Stimulated activated CD4-positive, alpha-beta T cell treated with anti-CD3 and anti-CD28 coated beads, Interleukin-2, amount 100 ng/mL, for 48 hours (primary cell): Measurements from ENCODE around the gene LRRC27.
"Not testable (repeated sequence)": the region's sequence is repeated elsewhere in the genome, so short reads cannot be mapped to it uniquely, and the experiment has no call there.

Experiments
- DNase-seq, 2 donors: peaks; one replicate each; pipeline ENCODE4 v3.0.0-alpha.2; 2020

LRRC27 gene

DNA sequence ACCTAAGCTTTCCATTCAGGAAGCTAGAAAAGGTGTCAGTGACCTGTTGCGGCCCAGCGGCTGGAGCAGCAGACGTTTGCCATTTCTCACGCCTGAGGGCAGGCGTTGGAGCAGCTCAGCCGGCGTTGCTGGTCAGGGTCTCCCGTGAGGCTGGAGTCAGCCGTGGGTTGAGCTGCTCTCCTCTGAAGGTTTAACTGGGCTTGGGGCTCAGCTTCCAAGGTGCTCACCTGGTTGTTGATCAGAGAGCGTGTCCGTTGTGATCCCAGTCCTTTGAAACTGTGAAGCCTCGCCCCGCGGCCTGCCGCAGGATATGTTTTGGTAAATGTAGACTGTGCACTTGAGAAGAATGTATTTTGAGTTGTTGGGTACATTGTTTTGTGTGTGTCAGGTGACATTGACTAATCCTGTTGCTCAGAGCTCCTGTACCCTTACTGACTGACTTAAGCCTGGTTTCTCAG lies 44.4 kb downstream of the LRRC27 start:
- DNase-seq, result no peak

DNA sequence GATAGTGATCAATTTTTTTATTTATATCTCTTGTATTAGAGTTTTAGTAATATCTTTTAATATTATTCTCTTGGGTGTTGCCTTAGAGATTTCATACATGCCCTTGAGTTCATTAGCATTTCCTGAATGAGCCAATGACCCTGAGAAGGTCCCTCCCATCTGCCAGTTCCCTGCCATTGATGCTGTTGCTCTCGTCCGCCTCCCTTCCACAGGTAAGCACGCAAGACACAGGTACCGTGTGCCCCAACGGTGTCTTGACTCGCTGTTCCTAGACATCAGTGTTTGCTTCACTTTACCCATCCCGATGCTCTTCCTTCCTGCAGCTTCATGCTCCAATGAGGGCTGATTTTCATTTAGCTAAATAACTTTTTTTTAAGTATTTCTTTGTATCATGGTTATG lies 45.3 kb downstream of the LRRC27 start:
- DNase-seq, result no peak

DNA sequence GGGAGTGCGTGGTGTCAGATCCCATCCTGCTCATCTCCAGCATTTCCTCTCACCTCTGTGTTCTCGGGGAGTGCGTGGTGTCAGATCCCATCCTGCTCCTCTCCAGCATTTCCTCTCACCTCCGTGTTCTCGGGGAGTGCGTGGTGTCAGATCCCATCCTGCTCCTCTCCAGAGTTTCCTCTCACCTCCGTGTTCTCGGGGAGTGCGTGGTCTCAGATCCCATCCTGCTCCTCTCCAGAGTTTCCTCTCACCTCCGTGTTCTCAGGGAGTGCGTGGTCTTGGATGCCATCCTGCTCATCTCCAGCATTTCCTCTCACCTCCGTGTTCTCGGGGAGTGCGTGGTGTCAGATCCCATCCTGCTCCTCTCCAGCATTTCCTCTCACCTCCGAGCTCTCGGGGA lies 47.0 kb downstream of the LRRC27 start:
- not testable (repeated sequence) for DNase-seq

DNA sequence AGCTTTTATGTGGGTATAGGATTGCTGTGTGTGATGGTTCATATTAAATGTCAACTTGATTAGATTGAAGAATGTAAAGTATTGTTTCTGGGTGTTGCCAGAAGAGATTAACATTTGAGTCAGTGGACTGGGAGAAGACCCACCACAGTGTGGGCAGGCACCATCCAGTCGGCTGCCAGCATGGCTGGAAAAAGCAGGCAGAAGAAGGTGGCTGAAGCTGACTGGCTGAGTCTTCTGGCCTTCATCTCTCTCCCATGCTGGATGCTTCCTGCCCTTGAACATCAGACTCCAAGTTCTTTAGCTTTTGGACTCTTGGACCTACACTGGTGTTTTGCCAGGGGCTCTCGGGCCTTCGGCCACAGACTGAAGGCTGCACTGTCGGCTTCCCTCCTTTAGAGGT lies 49.0 kb downstream of the LRRC27 start:
- not testable (repeated sequence) for DNase-seq

DNA sequence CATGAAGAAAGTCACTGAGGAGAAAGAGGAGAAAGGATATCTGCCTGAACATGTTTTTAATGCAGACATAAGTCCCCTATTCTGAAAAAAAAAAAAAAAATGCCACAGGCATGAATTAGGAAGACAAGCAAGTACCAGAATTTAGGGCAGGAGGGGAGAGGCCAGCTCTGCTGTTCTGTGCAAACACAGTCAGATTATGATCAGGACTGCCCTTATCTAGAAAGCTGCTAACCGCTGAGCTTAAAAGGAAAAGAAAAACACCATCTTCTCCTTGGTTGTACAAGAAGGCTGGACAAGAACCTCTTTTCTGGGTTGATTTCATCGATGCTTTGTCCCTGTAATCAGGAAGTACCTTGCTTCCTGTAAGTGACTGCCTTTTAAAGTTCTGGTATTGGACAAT lies 49.7 kb downstream of the LRRC27 start:
- DNase-seq, result no peak

DNA sequence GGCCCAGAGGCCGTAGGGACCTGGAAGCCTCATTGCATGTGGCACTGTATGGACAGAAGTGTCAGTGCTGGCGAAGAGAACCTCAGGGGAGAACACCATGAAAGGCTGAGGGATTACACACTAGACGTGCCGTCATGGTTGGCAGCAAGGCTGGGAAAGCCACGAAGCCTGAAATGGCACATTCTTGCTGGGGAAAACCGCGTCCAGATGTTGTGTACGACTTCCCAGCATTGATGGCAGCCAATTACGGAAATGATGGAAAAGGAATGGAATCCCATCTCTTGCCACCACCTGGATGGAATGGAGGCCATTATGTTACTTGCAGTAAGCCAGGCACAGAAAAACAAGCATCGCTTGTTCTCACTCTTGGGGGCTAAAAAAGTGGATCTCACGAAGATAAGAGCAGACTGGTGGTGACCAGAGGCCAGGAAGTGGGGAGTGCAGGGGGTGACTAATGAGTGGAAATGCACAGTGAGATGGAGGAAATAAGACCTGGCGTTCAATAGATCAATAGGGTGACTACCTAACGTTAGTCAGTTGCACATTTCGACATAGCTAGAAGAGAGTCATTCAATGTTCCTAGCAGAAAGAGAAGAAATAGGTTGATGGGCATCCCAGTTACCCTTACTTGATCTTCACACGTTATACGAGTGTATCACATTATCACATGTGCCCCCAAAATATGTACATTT lies 50.4 kb downstream of the LRRC27 start:
- no peak for DNase-seq

DNA sequence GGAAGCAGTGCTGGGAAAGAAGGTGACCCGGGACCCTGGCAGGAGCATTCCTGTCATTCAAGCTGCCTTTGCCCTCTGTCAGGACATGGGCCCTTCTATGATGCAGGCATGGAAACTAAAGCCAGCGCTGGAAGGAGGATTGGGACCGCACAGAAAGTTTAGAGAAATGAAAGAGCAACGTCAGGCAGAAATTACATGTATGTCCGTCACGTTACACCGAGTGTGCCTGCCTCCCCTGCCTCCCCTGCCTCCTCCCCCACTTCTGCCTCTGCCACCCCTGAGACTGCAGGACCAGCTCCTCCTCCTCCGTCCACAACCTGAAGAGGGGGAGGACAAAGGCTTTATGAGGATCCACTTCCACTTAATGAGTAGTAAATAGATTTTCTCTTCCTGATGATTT lies 51.1 kb downstream of the LRRC27 start:
- no peak for DNase-seq

DNA sequence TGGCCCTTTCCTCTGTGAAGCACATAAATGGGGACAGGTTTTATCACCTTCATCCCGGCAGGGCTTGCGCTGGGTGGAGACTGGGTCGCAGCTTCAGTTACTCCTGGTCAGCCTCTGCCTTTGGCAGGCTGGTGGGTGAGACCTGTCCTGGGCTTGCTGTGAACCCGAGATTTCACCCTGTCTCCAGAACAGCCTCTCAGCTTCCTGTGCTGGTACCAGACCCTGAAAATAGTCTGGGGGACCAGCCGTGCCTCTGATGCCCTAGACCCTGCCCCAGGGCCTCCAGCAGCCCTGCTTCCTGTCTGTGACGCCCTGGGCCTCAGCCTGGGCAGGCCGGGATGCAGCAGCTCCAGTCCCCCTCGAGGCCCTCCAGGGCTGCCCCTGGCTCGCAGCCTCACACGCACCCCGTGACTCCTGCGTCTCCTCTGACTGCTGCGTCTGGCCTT lies 51.8 kb downstream of the LRRC27 start:
- no peak for DNase-seq

DNA sequence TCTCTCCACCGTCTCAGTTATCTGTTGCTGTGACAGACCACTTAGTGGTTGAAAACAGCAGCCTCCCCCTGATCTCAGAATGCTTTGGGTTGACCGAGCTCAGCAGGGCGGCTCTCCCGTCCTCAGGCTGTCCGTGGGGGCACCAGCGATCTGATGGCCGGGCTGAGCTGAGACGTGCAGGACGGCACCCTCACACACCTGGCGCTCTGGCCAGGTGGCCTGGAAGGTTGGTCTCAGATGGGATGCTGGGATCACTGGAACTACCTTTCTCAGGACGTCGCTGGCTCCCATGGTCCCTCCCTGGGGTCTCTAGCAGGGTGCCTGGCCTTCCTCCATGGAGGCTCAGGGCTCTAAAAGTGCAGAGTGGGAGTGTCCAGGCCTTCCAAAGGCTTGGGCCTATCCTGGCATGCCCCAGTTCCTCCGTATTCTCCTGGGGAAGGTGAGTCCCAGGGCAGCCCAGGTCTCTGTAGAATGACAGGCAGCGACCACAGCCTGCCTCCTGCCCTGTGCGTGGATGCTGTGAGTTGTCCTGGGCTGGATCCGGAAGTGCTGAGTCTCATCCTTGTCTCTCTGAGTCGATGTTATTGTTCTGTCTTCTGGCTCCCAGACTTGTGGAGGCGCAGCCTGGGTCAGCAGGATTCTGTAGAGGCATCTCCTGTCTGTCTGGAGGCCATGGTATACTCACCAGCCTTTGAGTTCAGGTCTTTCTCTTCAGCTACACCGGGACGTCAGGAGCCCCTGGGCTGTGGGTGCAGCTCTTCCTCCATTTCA lies 52.8 kb downstream of the LRRC27 start:
- DNase-seq, result no peak

DNA sequence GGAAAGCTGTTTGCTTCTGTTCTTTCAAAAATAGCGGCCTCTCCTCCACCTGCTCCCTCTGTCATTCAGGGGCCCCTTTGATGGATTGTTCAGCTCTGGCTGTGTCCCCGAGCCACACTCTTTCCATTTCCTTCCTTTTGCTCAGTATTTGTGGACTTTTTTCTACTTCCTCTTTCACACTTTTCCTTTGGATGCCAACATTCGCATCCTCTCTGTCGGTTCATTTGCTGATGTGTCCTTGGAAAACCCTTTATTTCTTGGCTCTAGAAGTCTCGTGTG lies 53.3 kb downstream of the LRRC27 start:
- DNase-seq, result no peak

DNA sequence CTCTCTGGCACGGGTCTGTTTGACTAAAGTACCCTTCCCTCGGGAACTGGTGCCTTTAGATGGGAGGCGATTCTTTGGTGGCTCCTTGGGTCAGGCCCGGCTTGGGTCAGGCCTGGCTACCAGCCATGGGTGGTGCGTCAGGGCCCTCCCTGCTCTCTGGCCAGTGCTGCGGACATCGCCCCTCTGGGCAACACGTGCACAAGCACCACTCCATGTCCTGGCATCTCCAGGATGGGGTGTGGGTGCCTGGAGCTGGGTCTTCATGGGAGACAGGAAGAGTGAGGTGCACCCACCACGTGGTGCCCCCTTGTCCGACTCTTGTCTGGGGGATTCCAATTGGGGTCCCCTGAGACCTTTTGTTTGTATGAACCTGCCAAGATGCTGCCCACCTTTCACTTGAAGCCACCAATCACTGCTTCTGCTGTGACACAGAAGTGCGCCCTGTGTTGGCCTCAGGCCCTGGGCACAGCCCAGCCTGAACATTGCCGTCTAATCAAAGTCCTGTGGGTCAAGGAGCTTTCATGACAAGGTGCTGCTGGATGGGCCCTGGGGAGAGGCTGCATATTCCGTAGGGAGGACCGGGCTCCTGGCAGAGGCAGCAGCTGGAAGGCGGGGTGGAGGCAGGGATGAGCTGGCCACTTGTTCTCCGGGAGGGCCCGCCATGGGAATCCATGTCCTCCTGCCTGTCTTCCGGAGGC lies 53.9 kb downstream of the LRRC27 start:
- DNase-seq, result no peak

DNA sequence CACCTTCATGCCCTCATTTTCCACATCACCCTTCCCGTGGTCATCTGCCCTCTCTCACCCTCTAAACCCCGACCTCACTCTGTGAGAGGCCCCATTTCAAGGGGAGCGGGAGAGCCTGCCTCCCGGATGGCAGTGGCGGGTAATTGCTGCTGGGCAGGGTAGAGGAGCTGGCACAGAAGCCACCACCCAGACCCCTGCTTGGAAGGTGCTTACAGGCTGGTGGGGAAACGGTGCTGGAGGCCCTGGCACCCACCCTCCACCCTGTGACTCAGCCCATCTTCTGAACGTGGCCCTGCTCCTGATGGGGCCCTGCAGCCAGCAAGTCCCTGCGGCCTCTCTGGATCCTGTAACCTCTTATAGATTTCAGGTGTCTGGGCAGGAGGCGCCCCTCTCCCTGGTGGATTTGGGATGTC lies 54.4 kb downstream of the LRRC27 start:
- DNase-seq, result no peak

DNA sequence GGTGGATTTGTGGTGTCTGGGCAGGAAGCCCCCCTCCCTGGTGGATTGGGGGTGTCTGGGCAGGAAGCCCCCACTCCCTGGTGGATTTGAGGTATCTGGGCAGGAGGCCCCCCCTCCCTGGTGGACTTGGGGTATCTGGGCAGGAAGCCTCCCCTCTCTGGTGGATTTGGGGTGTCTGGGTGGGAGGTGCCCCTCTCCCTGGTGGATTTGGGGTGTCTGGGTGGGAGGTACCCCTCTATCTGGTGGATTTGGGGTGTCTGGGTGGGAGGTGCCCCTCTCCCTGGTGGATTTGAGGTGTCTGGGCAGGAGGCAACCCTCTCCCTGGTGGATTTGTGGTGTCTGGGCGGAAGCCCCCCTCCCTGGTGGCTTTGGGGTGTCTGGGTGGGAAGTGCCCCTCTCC lies 54.9 kb downstream of the LRRC27 start:
- DNase-seq, result not testable (repeated sequence)

DNA sequence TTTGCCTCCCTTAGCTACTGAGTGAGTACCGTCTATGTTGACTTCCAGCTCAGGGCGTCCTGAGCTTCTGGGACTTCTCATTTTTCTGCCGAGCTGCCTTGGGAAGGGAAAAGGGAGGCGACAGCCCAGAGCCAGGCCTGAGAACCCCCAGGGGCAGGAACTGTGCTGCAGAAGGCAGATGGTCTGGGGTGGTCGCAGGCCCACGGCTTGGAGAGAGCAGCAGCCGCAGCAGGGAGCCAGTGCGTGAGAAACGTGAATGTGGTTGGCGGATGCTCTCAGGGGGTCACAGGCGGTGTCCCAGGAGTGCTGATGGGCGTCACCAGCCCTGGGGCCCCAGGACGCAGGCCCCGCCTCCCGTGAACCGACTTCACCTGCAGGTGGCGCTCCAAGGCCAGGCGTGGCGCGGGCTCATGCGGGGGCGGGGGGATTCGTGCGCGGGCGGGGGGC lies 55.8 kb downstream of the LRRC27 start:
- peak; percentile 68 to 81 for DNase-seq

DNA sequence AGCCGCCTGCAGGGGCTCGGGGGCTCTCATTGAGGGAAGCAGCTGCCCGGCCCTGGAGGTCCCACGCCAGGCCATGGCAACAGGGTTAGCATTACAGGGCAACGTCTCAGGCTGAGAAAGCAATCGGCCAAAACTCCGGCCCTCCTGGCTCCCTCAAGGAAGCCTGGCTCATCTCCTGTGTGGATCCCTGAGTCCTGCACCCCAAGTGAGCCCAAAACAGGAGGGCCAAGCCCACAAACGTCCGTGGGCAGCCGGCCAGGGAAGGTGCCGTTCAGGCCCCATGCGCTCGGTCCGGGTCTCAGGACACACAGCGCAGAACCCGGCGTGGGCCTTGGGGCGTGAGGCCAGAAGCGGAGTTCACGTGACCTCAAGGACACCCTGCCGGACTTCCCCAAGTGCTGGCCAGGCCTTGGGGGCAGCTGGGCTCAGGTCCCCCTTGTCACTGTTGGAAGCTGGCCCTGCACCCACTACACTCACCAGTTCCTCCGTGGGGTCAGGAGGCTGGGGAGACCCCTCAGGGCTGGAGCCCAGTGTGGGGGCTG lies 57.0 kb downstream of the LRRC27 start:
- DNase-seq, result no peak

DNA sequence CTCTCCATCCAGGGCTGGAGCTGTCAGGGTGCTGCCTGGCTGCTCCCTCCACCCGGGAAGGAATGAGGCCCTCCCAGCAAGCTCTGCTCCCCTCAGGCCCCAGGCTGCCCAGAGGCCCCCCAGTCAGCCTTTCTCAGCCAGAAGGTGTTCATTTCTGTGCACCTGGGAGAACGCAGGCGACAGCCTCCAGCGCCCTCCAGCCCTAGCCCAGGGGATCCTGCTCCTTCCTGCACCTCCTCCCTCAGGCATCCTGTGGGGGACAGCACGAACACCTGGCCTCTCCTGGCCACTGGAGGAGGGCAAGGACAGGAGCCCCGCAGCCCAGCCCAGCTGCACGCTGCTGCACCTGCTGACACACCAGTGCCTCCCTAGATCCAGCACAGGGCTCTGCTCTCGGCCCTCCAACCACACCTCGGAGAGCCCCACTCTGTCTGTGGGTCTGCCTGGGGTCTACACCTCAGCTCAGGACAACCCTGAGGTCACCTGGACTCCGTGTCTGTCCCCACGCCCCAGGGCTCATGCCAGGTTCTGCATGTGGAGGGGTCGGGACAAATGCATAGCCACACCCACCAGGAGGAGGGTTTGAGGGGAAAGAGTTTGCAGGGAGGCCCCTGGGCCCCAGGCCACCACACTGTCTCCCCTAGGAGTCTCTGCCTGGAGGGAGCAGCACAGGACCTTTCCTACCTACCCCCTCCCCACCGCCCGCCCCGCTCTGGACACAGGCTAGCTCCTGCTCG lies 57.6 kb downstream of the LRRC27 start:
- DNase-seq, result no peak

DNA sequence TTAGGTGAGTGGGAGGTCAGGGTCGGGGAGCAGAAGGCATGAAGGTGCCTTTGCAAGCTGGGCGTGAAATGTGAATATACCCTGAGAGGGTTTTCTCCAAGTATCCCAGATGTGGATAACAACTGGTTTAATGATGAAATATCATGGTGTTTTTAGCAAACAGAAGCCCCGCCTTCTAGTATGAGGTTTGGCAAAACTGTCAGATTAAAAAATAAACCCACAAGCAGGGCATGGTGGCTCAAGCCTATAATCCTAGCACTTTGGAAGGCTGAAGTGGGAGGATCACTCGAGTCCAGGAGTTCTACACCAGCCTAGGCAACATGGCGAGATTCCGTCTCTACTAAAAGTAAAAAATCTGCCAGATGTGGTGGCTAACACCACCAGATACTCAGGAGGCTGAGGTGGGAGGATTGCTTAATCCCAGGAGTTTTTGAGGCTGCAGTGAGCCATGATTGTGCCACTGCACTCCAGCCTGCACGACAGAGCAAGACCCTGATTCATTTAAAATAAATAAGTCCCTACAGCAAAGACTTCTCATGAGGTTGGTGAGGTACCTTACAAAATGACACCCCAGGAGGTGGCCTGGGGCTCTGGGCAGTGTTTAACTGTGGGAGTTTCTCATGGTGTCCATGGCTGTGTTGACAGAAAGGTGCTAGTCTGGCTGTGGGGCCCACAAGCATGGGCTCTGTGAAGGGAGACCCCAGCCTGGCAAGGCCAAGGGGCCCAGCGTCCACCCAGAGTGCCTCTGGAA lies 58.4 kb downstream of the LRRC27 start:
- no peak for DNase-seq

DNA sequence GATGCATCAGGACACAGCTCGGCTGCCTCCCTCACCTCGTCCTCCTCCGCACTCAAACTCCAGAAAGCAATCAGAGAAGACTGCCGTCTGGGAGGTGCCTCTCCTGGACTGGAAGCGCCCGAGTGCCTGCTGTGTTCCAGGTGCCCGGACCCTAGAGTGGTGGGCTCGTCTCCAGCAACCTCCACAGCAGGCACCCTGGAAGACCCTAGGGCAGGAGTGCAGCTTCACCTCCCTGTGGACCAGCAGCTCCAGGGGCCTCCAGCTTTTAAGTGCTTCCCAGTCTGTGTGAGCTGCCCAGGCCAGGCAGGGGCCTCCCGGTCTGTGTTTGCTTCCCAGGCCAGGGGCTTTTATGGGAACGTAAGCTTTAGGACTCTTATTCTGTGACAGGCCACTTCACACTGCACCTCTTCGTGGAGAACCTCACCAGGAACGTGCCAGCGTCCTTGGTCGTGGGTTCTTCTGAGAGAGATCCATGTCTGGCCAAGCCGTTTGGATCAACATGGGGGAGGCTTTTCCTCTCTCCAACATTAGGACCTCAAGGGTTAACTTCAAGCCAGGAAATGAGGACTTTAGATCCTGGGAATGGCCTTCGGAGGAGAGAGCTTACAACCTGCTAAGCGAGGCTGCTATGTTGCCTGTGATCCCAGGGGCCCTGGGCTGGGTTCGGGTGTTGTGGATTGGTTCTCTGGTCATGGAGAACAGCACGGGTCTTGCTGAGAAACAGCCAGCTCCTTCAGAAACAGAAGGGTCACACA lies 59.1 kb downstream of the LRRC27 start:
- DNase-seq, result no peak

DNA sequence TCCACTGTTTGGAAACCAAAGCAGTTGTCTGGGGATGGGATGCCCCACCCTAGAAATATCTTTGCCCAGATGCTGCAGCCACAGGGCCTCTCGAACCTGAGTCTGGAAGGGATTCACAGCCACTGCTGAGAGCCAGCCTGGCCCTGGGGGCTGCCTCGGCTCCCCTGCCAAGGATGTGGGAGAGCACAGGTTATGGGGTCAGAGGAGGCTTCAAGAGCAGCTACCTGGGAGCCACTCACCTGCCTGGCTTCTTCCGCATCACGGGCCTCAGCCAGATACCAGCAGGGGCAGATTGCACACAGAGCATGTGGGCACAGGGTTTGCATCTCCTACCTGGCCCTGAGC lies 59.7 kb downstream of the LRRC27 start:
- DNase-seq, result no peak

DNA sequence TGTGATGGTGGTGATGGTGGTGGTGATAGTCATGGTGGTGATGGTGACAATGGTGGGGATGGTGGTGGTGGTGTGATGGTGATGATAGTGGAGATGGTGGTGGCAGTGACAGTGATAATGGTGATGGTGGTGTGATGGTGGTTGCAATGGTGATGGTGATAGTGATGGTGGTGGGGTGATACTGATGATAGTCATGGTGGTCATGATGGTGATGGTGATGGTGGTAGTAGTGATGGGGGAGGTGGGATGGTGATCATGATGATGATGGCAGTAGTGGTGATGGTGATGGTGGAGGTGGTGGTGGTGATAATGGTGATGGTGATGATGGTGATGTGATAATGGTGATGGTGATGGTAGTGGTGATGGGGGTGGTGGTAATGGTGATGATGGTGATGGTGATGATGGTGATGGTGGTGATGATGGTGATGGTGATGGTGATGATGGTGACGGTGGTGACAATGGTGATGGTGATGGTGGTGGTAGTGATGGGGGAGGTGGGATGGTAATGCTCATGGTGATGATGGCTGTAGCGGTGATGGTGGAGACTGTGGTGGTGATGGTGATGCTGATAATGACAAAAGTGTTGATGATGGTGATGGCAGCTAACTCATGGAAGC lies 60.3 kb downstream of the LRRC27 start:
- no peak for DNase-seq
